ENCODE results near the gene VMP1.
"Not testable (repeated sequence)": the region's sequence is repeated elsewhere in the genome, so short reads cannot be mapped to it uniquely, and the experiment has no call there.

VMP1 gene

GRCh38 chr17:59783221-59784047, 76.0 kb downstream of the VMP1 start:
- peak; percentile 83 for FAIRE-seq

- FAIRE-seq = no peak
Measured at GRCh38 chr17:59785091-59785799, 77.8 kb downstream of the VMP1 start.

GRCh38 chr17:59786213-59786535, 78.7 kb downstream of the VMP1 start:
- no peak for FAIRE-seq

- FAIRE-seq = peak; percentile 80
Measured at GRCh38 chr17:59786536-59787319, 79.3 kb downstream of the VMP1 start.

GRCh38 chr17:59789849-59790248, 82.4 kb downstream of the VMP1 start:
- not testable (repeated sequence) for FAIRE-seq

GRCh38 chr17:59790418-59790817, 83.0 kb downstream of the VMP1 start:
- FAIRE-seq = not testable (repeated sequence)

- FAIRE-seq = no peak
Measured at GRCh38 chr17:59790910-59791309, 83.5 kb downstream of the VMP1 start.

GRCh38 chr17:59791603-59792457, 84.4 kb downstream of the VMP1 start:
- no peak for FAIRE-seq

- FAIRE-seq = not testable (repeated sequence)
Measured at GRCh38 chr17:59792458-59792823, 85.0 kb downstream of the VMP1 start.

- FAIRE-seq = no peak
Measured at GRCh38 chr17:59793205-59793604, 85.8 kb downstream of the VMP1 start.

- no peak for FAIRE-seq
Measured at GRCh38 chr17:59796138-59796537, 88.7 kb downstream of the VMP1 start.

- no peak for FAIRE-seq
Measured at GRCh38 chr17:59796785-59797205, 89.3 kb downstream of the VMP1 start.

GRCh38 chr17:59798111-59798510, 90.7 kb downstream of the VMP1 start:
- no peak for FAIRE-seq

GRCh38 chr17:59800530-59800942, 93.1 kb downstream of the VMP1 start:
- FAIRE-seq = no peak

GRCh38 chr17:59802160-59802559, 94.7 kb downstream of the VMP1 start:
- no peak for FAIRE-seq

GRCh38 chr17:59804901-59805465, 97.5 kb downstream of the VMP1 start:
- peak; percentile 41 for FAIRE-seq

- not testable (repeated sequence) for FAIRE-seq
Measured at GRCh38 chr17:59806322-59806721, 98.9 kb downstream of the VMP1 start.

- no peak for FAIRE-seq
Measured at GRCh38 chr17:59807892-59808509, 100.5 kb downstream of the VMP1 start.

- peak; percentile 53 for FAIRE-seq
Measured at GRCh38 chr17:59810894-59811153, 103.4 kb downstream of the VMP1 start.

GRCh38 chr17:59811209-59811608, 103.8 kb downstream of the VMP1 start:
- no peak for FAIRE-seq

GRCh38 chr17:59812139-59812538, 104.7 kb downstream of the VMP1 start:
- FAIRE-seq = no peak

- no peak for FAIRE-seq
Measured at GRCh38 chr17:59814276-59814675, 106.8 kb downstream of the VMP1 start.
